ENCODE results near the gene NKTR. TPM values are rescaled to one million over a fixed set of nuclear protein-coding genes. Genes with fewer than 3 reads are reported as not detected.

NKTR gene
- total and polyA plus RNA-seq, 2 experiments from 2014 or later = 81.3 to 117 TPM

- TF ChIP-seq ZNF462 (CRISPR knock-in tag; IDR thresholded peaks at IDR 0.05) = no peak
Observed at GRCh38 chr3:42690191-42690590, 89.7 kb downstream of the NKTR start (continued).

GRCh38 chr3:42690766-42691680 lies 90.5 kb downstream of the NKTR start:
- Mint-ChIP-seq H3K4me3 (no peak overlapping the region), H3K9me3 (no peaks in the 10 kb centered on the region), H3K27ac (no peak overlapping the region), H3K36me3 (ENCODE audit: low read depth) (no peaks in the 10 kb centered on the region), H3K27me3 (ENCODE audit: insufficient read depth, low read depth, poor library complexity) (peaks cover 17% of the 10 kb centered on the region), H3K4me1 (peaks cover 19% of the 10 kb centered on the region)
- ATAC-seq = no peak
- Histone ChIP-seq H3F3A (replicated peaks; ENCODE audit: low read depth) (no peaks in the 10 kb centered on the region), H3K27me3 (ENCODE audit: insufficient read depth) (no peaks in the 10 kb centered on the region), H3K36me3 (ENCODE audit: insufficient read depth) (no peaks in the 10 kb centered on the region), H3K27ac (ENCODE audit: low read depth) (no peak overlapping the region), H3K4me1 (ENCODE audit: insufficient read depth) (no peaks in the 10 kb centered on the region), H3K4me2 (no peak overlapping the region), H2AFZ (no peak overlapping the region), H3K79me2 (replicated peaks; ENCODE audit: insufficient read depth) (no peaks in the 10 kb centered on the region), H3K4me3 (no peak overlapping the region), H3K9me2 (ENCODE audit: insufficient read depth) (no peaks in the 10 kb centered on the region), H4K20me1 (replicated peaks; ENCODE audit: insufficient read depth) (no peaks in the 10 kb centered on the region)
- DNase-seq (ENCODE audit: low spot score) = no peak
- TF ChIP-seq JUNB (IDR thresholded peaks at IDR 0.05; ENCODE audit: unreplicated experiment) (no peak), NANOG (IDR thresholded peaks at IDR 0.05; ENCODE audit: borderline replicate concordance) (no peak), ZNF114 (CRISPR knock-in tag; IDR thresholded peaks at IDR 0.05) (no peak), EZH2phosphoT487 (IDR thresholded peaks at IDR 0.05; ENCODE audit: unreplicated experiment) (no peak), STAT1 (IDR thresholded peaks at IDR 0.05; ENCODE audit: unreplicated experiment) (no peak), REST (IDR thresholded peaks at IDR 0.05; ENCODE audit: unreplicated experiment) (no peak)

Data from GM23338 (cell line).